Erythroblast (primary cell): ENCODE data around the gene UBL7.

Experiments
- GATA1 ChIP-seq: IDR thresholded peaks from 2 replicates; pipeline ENCODE4 v1.6.1; 2011; ENCODE audit warnings: low read depth, mild to moderate bottlenecking, control low read depth, low read length, moderate library complexity
- POLR2A ChIP-seq: IDR thresholded peaks from 2 replicates; pipeline ENCODE4 v1.6.1; 2011; ENCODE audit warnings: mild to moderate bottlenecking, low read length

DNA sequence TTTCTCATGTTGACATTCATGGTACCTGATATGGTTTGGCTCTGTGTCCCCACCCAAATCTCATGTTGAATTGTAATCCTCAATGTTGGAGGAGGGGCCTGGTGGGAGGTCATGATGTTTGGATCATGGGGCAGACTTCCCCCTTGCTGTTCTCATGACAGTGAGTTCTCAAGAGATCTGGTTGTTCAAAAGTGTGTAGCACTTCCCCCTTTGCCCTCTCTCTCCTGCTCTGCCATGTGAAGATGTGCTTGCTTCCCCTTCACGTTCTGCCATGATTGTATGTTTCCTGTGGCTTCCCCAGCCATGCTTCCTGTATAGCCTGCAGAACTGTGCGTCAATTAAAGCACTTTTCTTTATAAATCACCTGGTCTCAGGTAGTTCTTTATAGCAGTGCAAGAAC lies 3.3 kb upstream of the UBL7 start:
- TF ChIP-seq POLR2A (no peak), GATA1 (no peak)
